Measurements from ENCODE around the gene PRKAR1B. TPM values are rescaled to one million over a fixed set of nuclear protein-coding genes. Genes with fewer than 3 reads are reported as not detected.

Gene PRKAR1B
- total and polyA plus RNA-seq, 9 donors: 14.3 to 49.0 (median 34.0) TPM

GRCh38 chr7:610141-610530 is 116.9 kb downstream of the PRKAR1B start:
- Histone ChIP-seq H3K4me3 (no peak overlapping the region), H3K36me3 (no peaks in the 10 kb centered on the region), H3K27ac (no peak overlapping the region), H3K4me1 (ENCODE audit: insufficient read depth) (peaks cover 3% of the 10 kb centered on the region), H3K27me3 (no peaks in the 10 kb centered on the region), H3K9me3 (no peaks in the 10 kb centered on the region)
- intact Hi-C loops (cut with DNase I): no loop called here
- no peak for DNase-seq
- no peak for TF ChIP-seq CTCF (IDR thresholded peaks at IDR 0.05)
- TF ChIP-seq POLR2A (IDR thresholded peaks at IDR 0.05): no peak
- no peak for TF ChIP-seq EP300 (IDR thresholded peaks at IDR 0.05)
- WGBS, 3 donors: 86 to 88% (median 87%) methylated on average over 10 of the region's 10 CpGs

- 85 to 90% (median 85%) methylated on average over 7 of the region's 7 CpGs for WGBS, 3 donors
These were observed 117.7 kb downstream of the PRKAR1B start for GRCh38 chr7:609365-609764.

GRCh38 chr7:608954-609353 is 118.1 kb downstream of the PRKAR1B start:
- peaks cover 3% of the 10 kb centered on the region for H3K4me1 ChIP-seq (ENCODE audit: insufficient read depth)
- 55 to 74% (median 63%) methylated on average over 8 of the region's 8 CpGs for WGBS, 3 donors
- no peak overlapping the region for H3K27ac ChIP-seq
- TF ChIP-seq CTCF (IDR thresholded peaks at IDR 0.05): no peak
- no peak for TF ChIP-seq POLR2A (IDR thresholded peaks at IDR 0.05)
- TF ChIP-seq EP300 (IDR thresholded peaks at IDR 0.05): no peak
- no peaks in the 10 kb centered on the region for H3K9me3 ChIP-seq
- no peak for DNase-seq
- intact Hi-C loops (cut with DNase I): no loop called here
- H3K4me3 ChIP-seq: no peak overlapping the region
- H3K36me3 ChIP-seq: no peaks in the 10 kb centered on the region
- H3K27me3 ChIP-seq: no peaks in the 10 kb centered on the region

More at GRCh38 chr7:609365-609764, 117.7 kb downstream of the PRKAR1B start:
- intact Hi-C loops (cut with DNase I): no loop called here
- no peak overlapping the region for H3K27ac ChIP-seq
- H3K36me3 ChIP-seq: no peaks in the 10 kb centered on the region
- DNase-seq: no peak
- no peak for TF ChIP-seq POLR2A (IDR thresholded peaks at IDR 0.05)
- no peak for TF ChIP-seq EP300 (IDR thresholded peaks at IDR 0.05)
- no peak for TF ChIP-seq CTCF (IDR thresholded peaks at IDR 0.05)
- H3K27me3 ChIP-seq: no peaks in the 10 kb centered on the region
- H3K9me3 ChIP-seq: no peaks in the 10 kb centered on the region
- H3K4me1 ChIP-seq (ENCODE audit: insufficient read depth): peaks cover 3% of the 10 kb centered on the region
- H3K4me3 ChIP-seq: no peak overlapping the region

- WGBS, 3 donors: 14 to 43% (median 35%) methylated on average over 1 to 2 of the region's 2 CpGs
- no peak for DNase-seq
- Histone ChIP-seq H3K4me3 (no peak overlapping the region), H3K9me3 (no peaks in the 10 kb centered on the region), H3K36me3 (no peaks in the 10 kb centered on the region), H3K27me3 (no peaks in the 10 kb centered on the region), H3K4me1 (ENCODE audit: insufficient read depth) (peaks cover 3% of the 10 kb centered on the region), H3K27ac (no peak overlapping the region)
- intact Hi-C loops (cut with DNase I): no loop called here
- no peak for TF ChIP-seq EP300 (IDR thresholded peaks at IDR 0.05)
- TF ChIP-seq CTCF (IDR thresholded peaks at IDR 0.05): no peak
- no peak for TF ChIP-seq POLR2A (IDR thresholded peaks at IDR 0.05)
These were observed 118.7 kb downstream of the PRKAR1B start for GRCh38 chr7:608361-608760.
